CD4-positive, alpha-beta T cell treated with Interleukin-6 at 100 ng/mL for 8 hours (primary cell): ENCODE data around the gene LRRC71.

ENCODE experiments used
- DNase-seq: peaks from one replicate; pipeline ENCODE4 v3.0.0-alpha.2; 2020; ENCODE audit warnings: mixed read lengths, low spot score

Gene LRRC71

DNA sequence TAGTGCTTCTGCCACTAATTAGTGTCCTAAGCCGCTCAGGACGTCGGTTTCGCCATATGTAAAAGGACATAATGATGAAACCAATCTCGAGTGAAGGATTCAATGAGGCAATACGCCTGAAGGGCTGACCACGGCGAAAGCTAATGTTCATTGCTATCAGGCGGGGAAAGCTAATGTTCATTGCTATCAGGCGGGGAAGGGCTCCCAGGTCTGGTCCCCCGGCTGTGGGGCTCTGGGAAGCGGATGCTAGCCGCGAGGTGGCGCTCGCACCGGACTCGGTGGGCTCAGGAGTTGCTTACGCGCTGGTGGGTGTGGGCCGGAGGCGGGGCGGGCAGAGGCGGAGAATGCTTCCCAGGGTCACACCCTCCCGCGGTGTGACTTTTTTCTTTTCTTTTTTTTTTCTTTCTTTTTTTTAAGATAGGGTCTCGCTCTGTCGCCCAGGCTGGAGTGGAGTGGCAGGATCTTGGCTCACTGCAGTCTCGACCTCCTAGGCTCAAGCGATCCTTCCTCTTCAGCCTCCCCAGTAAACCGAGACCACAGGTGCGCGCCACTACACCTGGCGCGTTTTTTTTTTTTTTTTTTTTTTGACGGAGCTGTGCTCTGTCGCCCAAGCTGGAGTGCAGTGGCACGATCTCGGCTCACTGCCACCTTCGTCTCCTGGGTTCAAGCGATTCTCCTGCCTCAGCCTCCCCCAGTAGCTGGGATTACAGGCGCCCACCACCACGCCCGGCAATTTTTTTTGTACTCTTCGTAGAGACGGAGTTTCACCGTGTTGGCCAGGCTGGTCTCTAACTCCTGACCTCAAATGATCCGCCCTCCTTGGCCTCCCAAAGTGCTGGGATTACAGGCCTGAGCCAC, 28.0 kb upstream of the LRRC71 start:
- DNase-seq, result peak; percentile 83

DNA sequence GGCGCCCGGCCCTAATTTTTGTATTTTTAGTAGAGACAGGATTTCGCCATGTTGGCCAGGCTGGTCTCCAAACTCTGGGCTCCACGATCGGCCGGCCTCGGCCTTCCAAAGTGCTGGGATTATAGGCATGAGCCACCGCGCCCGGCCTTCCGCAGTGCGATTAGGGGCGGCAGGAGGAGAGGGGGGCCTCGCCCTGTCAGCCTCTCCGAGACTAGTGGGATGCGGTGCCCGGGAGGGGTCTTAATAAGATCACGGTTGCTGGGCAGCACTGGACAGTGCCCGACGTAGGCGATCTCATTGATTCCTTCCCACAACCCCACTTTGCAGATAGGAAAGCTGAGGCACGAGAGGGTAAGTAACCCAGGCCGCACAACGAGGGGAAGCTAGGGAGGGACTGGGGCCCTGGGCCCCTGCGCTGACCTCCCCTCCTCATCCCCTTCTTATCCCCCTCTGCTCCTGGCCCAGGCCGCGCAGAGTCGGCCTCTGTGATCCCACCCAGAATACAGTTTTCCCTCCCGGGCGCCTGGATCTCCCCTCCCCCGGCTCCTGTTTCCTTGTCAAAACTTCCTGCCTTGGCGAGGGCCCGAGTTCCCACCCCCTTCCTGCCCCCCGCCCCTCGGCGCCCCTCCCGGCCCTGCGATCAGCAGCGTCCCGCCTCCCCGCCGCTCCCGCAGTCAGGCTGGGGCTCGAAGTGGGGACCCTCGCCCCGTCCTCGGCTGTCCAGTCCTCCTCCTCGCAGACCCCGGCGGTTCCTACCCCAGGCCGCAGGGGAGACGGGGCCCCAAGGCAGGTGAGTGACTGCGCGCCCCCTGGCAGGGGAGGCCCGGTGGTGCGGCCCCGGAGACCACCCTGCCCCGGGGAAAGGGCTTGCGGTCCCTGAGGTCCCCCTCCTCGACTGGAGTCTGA, 27.1 kb upstream of the LRRC71 start, which contains the start of gene PEAR1:
Gene PEAR1, plus strand, starts transcription at position 671 of the 906 bp plus-strand sequence. CDS start 10,209 bp downstream, outside the sequence.
- DNase-seq, result no peak

DNA sequence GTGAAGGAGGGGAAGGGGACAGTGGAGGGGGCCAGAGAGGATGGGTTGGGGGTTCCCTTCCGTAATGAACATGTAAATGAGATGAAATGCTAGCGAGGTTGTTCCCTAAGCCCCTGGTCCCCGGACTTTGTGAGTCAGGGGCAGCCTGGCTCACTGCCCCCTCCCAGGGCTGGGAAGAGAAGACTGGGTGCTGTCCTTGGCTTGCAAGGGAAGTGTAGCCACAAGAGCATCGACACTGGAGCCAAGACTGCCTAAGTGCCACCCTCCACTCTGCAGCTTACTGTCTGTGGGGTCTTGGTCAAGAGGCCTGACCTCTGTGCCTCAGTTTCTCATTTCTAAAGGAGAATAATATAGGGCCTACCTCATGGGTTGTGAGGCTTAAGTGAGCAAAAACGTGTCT, 26.4 kb upstream of the LRRC71 start:
- no peak for DNase-seq

DNA sequence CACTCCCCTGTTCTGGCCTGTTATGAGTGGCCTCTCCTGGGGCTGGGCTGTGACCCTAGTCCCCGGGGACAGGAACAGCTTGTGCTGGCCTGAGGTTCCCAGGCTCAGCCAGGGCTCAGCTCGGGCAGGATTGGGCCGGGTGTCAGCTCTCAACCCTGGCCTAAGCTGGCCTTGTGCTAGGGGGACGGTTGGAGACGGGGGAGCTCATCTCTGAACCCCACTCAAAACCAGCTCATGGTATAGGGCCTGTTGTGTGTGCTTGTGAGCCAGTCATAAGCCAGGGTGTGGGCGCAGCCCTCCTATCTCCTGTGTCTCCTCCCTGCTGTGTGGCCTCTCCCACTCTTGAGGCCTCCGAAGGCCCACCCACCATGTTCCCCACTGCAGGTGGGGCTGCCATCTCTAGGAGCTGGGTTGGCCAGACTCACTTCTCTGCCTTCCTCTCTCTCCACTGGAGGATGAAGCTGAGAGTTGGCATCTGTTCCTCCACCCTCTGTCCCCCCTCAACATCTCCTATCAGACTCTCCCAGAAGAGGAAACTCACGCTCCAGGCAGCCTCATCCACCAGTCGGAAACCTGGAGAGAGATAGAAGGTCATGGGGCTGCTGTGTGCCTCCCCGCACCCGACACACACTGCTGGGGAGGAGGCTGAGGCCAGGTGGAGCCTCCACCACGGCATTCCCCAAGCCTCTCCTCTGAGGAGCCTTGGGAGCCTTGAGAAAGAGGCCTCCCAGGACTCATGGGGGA, 25.5 kb upstream of the LRRC71 start:
- no peak for DNase-seq

DNA sequence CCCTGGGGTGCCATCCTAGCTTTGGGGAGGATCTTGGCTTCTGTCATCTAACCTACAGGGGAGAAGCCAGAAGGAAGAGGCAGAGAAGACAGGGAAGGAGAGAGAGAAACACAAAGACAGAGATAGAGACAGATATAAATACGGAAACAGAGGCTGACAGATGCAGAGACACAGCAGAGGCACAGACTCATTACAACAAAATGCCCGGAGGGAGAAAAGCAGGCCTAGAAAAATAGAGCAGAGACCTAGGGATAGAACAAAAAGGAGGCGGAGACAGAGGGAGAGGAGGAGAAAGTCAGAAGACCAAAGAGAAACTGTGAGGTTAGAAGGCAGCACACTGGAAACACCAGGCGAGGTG, 25.0 kb upstream of the LRRC71 start:
- no peak for DNase-seq

DNA sequence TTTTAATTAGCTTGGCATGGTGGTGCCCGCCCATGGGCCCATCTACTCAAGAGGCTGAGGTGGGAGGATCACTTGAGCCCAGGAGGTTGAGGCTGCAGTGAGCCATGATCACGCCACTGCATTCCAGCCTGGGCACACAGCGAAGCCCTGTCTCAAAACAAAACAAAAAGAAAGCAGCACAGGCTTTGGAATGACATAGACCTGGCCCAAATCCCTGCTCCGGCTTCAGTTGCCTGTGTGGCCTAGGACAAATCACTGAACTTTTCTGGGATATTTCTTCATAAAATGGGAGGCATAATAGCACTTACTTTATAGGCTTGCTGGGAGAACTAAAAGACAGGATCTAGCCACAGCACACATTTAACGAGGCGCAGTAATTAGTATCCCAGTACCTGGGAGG, 24.5 kb upstream of the LRRC71 start:
- no peak for DNase-seq

DNA sequence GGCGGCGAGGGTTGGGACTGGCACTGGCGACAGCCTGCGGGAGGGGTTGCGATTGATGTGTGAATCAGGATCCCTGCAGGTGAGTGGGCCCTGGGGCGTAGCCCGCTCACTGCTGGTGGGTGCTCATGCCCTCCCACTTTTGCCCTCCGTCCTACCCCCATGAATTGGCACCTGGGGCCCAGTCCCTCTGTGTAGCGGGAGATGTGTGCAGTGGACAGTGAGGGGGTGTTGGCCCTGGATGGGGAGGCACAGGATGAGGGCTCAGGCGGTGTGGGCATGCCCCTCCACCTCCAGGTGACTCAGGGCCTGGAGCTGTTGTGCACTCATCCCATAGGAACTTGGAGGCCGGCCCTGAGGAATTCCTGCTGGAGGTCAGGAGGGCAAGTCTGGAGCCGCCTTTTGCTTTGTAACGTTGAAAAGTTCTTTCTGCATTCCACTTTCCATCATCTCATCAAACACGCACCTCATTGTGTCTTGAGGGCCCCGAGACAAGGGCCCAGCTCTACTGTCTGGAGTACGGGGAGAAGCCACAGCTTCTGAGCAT, 23.9 kb upstream of the LRRC71 start:
- DNase-seq, result no peak

DNA sequence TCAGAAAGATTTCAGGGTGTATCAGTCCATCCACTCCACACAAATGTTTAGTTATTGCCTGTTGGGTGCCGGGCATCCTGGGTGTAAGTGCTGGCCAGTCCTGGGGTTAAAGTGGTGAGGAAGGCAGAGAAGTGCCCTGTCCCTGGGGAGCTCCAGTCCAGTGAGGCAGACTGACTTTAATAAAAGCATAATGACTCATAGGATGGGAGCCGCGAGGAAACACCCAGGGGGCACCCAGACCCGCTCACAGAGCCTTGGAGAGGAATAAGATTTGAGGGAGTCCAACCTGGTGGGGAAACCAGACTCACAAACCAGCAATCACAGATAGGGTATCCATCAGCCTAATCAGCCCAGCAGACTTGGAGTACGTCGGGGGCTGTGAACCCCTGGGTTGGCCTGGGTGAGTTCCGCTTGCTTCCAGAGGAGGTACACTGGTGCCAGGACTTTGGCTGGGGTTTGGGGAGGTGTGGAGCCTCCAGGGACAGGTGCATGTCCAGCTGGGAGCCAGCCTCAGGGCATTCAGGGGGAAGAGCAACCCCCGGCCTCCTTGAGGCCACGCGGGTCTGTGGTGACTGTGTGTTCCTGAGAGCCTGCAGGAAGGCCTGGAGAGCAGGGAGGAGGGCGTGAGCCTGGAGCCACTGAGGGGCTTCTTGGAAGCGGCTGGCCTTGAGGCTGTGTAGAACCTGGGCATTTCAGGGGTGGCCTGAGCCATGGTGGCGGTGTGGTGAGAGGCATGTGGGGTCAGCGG, 23.2 kb upstream of the LRRC71 start:
- DNase-seq, result no peak

DNA sequence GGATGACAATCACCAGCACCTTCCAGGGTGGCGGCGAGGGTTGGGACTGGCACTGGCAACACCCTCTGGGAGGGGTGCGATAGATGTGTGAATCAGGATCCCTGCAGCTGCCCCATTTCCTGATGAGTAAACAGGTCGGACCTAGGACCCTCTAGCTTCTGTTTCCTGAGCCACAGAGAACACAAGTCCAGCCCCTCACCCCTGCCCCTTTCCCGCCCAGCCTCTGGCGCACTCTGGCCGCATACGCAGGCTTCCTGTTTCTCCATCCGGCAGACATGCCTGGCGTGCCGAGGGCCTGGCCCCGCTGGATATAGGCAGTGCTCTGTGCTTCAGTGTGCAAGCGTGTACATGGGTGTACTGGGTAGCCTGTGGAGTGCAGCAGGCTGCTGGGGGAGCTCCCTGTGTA, 22.3 kb upstream of the LRRC71 start:
- DNase-seq, result no peak

DNA sequence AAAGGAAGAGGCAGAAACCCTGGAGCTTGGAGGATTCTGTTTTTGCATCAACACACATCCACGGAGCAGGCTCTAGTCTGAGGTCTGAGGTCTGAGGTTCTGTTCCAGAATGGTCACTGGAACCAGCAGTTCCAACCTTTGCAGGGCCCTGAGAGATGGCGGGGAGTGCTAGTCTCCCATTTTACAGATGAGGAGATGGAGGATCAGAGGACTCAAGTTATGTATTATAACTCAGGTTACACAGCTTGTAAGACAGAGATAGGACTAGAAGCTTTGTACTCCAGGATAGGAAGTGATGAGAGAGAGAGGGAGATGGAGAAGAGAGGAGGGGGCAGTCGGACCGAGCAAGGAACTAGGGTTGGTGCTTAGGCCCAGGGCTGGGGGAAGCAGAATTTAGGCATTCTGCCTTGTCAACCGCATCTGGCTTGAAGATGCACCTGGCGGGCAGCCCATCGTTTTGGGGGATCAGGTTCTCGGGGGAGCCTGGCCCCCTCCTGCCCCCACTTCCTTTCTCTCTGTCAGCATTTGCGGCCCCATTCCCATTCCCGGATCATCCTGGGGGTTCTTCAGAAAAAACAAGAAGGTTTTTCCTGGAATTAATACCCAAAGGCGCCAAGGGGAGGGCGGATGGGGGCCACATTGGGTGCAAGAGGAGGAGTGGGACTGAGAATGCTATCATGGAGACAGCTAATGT, 21.3 kb upstream of the LRRC71 start:
- no peak for DNase-seq

DNA sequence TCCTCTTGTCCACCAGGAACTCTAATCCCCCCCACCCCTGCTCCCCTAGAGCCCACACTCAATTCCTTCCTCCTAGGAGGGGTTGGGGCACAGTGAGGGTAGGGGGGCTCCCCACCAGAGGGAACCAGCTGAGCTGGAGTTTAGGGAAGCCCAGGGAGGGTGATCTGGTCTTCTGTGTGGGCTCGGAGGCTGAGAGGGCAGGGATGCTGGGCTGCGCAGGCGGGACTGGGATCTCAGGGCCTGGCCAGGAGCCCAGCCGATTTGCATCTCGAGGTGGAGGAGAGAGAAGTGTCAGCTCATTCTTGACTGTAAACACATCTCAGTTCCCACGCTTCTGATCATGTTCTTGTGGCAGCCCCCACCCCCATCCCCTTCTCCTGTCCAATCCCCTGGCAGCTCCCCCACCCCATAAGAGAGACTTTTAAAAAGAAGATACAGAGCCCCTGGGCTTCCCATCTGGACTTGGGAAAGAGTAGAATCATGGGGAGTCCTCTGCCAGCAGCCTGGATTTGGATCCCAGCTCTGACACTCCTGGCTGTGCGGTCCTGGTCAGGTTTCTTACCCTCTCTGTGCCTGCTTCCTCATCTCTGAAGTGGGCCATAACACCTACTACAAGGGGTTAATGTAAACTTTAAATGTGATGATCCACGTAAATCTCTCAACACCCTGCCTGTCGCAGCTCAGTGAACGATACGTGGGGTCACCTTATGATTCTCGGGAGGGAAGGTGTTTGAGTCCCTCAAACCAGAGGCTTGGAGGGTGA, 20.3 kb upstream of the LRRC71 start:
- no peak for DNase-seq

DNA sequence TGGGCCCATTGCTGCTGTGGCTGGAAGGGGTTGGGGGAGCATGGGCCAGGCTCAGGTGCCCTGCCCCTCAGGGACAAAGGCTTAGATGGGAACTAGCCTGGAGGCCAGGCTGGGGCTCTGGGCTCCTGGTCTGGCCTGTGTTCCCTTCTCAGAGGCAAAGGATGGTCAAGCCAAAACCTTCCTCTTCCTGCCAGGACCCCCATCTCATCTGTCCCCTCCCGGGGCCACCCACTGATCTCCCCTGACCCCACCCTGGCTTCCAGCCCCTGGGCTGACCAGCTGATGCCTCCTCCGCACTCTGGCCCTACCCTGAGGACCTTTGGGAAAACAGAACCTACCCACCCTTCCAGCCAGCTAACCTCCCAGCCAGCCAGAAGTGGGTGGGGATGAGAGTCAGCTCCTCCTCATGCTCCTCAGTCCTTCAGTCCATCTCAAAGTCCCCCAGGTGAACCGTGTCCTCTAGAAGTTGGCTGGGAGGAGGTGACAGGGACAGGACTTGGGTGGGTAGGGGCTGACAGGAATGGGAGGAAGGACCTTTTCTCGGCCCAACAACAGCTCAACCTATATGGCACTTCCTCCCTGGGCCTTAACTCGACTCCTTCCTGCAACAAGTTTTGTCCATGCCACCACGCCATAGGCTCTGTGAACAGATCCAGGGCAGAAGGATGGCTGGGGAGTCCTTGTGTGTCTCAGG, 19.4 kb upstream of the LRRC71 start:
- DNase-seq, result no peak

DNA sequence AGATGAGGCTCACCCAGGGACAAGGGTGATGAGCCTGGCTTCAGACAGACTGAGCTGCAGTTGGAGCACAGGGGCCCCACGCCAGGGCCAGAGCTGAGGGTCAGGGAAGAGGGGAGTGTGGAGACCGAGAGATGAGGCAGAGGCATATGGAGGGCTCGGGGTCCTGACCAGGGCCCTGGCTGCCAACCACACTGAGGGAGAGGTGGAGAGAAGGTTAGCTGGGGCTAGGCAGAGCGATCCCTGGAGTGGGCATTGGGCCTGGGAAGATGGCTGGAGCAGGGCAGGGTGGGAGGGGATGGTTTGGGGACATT, 18.9 kb upstream of the LRRC71 start:
- no peak for DNase-seq

DNA sequence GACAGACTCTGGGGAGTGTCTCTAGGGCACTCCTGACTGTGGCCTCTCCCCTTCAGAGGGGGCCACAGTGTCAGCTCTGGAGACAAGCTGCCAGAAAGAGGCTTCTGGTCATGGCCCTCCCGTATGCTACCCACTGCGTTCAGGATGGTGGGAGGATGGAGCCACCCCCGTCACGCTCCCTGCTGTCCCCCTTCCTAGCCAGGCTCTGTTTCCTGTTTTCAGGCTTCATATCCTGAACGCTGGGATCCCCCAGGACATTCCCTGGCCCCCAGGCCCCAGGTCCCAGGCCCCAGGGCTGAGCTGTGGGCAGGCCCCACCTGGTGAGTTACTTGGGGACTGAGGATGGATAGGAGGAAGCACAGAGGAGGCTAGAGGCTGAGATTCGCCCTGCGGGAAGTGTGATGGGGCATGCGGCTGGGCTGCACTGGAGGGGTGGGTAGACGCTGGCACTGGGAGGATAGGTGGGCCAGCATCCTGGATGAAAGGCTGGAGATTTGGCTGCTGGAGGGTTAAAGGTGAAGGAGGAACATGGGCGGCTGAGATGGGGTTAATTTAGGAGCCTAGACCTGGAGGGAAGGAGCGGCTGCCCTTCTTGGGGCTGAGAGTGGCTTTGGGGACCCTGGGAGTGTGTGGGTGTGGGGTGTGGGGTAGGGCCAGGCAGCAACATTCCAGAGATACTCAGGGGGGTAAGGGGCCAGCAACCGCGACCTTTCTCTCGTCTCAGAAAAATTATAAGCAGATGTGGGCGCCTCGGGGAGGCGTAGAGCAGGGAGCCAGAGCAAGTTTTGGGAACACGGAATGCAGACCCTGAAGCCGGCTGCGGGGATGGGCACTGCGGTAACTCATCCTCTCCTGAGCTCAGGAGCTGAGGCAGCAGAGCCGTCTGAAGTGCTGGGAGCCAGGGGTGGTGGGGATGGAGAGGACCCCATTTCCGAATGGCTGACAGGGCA, 18.2 kb upstream of the LRRC71 start:
- DNase-seq, result no peak

DNA sequence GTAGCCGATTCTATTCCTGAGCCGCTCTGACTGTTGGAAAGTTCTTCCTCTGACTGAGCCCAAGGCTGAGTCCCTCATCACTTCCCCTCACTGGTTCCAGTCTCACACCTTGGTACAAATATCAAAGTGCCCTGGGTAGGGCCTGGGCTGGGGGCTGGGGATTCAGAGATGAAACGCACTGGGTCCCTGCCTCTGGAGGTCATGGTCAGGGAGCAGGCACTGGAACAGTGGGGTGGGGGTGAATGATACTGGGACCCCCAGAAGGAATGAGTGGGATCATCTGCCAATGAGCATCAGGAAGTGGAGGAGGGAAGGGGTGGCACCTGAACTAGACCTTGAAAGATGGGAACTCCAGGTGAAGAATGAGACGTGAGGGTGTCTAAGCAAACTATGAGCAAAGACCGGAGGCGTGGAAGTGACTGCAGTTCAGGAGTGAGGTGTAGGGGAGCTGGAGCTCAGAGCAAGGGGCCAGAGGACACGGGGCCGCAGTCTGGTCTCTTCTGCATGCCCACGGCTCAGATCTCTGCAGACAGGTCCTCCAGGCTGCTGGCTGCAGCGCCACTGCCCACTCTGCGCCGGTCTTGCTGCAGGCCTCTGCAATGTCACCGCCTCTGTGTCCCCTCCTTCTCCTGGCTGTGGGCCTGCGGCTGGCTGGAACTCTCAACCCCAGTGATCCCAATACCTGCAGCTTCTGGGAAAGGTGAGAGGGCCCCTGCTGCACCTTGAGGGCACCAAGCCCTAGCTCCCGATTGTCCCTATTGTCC, 16.9 kb upstream of the LRRC71 start:
- no peak for DNase-seq

DNA sequence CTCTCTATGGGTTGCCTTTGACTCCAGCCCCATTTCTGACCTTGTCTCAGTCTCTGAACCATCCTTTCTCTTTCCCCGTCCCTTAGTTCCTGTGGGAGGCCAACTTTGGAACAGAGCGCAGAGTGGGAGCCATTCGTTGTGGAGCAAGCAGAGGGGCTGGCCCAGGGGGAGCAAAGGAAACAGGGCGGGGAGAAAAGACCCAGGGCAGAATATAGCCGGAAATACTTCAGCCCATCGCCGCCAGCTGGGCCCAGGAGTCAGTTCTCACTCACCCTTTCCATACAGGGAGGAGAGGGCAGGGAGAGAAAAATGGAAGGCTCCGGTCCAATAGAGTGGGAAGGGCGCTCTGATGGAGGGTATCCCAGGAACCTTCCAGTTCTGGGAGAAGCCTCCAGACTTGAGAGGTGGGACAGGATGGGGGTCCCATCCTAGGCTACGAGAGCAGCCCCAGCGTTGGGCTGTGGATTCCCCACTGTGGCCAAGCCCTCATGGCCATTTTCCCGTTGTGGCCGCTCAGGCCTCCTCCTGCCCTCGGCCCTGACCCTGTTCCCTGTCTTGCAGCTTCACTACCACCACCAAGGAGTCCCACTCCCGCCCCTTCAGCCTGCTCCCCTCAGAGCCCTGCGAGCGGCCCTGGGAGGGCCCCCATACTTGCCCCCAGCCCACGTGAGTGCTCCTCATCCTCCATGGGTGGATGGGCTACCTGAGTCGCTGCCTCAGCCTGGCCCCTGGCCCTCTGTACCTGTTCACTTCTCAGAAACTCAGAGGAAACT, 16.1 kb upstream of the LRRC71 start:
- no peak for DNase-seq

DNA sequence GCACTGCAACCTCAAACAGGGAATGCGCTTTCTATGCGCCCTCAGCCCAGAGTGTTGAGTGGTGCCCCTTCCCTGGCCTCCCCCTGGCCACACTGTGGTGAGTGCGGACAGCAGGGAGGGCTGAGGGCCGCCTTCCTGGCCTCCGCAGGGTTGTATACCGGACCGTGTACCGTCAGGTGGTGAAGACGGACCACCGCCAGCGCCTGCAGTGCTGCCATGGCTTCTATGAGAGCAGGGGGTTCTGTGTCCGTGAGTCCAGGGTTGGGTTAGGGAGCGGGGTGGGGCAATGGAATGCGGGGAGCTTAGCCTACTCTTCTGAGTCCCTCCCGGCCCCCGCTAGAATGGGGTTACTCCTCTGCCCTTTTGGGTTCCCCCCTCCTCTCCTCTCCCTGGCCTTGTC, 15.3 kb upstream of the LRRC71 start:
- no peak for DNase-seq
